Stimulated activated CD8-positive, alpha-beta memory T cell treated with anti-CD3 and anti-CD28 coated beads, Interleukin-15, amount 100 ng/mL, for 24 hours (primary cell): Measurements from ENCODE around the gene OR6B3.
"Not testable (repeated sequence)": the region's sequence is repeated elsewhere in the genome, so short reads cannot be mapped to it uniquely, and the experiment has no call there.

Experiments used
- DNase-seq: peaks from one replicate; pipeline ENCODE4 v3.0.0-alpha.2; 2020; ENCODE audit warnings: low read depth

The OR6B3 gene

DNA sequence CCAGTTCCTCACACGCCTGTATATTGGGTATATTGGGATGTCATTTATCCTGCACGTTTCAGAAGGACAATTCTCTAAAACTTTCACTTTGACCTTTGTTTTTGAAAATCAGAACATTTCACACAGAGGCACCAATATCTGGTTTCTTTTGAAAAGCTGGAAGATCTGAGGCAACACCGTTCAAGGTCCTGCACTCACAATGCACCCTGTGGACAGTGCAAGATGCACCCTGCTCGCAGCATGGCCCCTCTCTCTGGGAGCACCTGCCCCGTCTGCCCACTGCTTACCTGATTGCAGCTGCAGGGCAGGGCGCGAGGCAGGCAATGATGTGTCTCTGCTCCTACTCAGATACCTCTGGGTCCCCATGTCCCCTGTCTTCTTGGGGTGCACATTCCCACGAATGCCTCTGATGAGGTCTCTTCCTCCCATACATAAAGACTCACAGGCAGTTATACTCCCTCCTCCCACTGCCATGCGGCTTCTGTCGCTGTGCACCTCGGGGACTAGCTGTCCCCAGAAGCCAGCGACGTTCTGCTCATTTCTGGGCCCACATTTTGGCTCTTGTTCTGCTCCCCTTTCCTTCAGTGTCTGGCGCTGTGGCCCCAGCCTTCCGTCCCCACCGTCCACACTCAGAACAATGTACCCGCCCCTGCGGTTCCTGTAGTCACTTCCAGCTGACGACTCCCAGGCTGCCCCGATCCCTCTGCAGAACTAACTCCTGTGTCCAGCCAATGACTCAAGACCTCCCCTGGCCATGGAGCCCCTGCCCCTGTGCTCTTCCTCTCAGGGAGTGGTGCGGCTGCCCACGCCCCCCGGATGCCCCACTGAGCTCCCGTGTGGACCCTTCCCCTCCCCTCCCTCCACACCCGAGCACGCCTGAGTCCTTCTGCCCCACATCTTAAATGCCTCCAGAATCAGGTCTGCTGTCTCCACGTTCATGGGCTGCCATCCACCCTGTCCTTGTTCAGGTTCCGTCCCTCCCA, at the start of gene OR6B3:
Gene OR6B3 (minus strand): TSS at position 349 of the 983 bp plus-strand sequence.
- no peak for DNase-seq

DNA sequence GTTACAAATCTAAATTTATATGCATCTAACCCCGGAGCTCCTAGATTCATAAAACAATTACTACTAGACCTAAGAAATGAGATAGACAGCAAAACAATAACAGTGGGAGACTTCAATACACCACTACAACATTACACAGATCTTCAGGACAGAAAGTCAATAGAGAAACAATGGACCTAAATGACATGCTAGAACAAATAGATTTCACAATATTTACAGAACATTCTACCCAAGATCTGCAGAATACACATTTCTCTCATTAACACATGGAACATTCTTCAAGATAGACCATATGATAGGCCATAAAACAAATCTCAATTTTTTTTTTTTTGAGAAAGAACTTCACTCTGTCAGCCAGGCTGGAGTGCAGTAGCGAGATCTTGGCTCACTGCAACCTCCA, 45.0 kb upstream of the OR6B3 start:
- DNase-seq = no peak

- DNase-seq = no peak
Measured at GRCh38 chr2:240095556-240096523, 42.5 kb upstream of the OR6B3 start.

DNA sequence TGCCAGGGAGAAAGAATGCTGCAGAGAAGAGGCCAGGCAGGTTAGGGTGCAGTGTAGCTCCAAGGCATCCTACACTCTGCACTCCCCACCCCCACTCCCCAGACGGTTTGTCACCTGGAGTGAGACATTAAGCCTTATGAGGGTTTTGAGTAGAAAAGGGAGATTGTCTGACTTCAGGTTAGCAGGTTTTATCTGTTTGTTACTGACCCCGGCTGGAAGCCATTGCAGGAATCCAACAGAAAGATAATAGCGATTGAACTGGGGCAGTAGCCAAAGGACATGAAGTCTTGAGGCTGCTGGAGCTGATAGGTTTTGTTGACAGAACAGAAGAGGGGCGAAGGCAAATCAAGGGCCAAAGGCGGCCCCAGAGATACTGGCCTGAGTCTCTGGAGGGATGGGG, 36.0 kb upstream of the OR6B3 start:
- no peak for DNase-seq

- no peak for DNase-seq
Measured at GRCh38 chr2:240086563-240086962, 33.2 kb upstream of the OR6B3 start.

DNA sequence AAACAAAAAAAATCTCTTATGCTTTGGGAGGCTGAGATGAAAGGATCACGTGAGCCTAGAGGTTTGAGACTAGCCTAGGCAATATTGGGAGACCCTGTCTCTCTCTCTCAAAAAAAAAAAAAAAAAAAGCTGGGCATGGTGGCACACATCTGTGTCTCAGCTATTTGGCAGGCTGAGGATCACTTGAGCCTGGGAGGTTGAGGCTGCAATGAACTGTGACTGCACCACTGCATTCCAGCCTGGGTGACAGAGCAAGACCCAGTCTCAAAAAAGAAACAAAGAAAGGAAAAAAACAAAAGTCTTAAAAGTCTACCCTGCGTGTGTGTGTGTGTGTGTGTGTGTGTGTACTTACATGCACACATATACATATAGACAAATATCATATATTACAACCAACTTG, 25.3 kb upstream of the OR6B3 start:
- DNase-seq = no peak

DNA sequence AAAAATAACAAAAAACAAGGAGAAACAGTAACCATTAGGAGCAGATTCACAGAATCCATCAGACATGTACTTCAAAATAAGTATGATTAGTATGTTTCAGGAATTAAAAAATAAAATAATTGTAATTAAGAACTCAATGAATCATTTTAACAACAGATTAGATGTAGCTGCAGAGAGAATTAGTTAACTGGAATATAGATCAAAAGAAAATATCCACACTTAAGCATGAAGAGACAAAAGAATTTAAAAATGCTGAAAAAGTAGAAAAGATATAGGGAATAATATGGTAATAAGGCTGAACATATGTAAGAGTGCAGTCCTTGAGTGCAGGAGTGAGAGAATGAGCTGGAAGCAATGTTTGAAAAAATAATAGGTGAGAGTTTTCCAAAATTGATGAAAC, 24.1 kb upstream of the OR6B3 start:
- DNase-seq = no peak

- DNase-seq = no peak
Measured at GRCh38 chr2:240074545-240074944, 21.2 kb upstream of the OR6B3 start.

- DNase-seq = no peak
Measured at GRCh38 chr2:240070907-240071306, 17.6 kb upstream of the OR6B3 start.

DNA sequence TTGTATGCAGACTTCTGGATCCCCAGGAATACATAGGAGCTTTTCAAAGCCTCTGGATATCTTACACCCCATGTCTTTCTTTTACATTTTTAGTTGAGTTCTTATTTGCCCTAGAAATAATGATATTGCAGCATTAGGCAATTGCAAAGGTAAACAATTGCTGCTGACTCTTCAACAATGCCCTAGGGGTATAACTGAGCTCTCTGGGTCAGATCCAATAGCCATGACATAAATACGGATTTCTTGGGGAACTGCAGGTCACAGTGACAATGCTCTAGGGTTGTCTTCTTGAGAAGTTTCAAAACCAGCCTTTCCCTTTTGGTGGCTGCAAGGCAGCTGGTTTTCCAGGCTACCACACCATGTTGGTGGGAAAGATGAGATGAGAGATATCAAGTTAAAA, 16.5 kb upstream of the OR6B3 start:
- DNase-seq = no peak

DNA sequence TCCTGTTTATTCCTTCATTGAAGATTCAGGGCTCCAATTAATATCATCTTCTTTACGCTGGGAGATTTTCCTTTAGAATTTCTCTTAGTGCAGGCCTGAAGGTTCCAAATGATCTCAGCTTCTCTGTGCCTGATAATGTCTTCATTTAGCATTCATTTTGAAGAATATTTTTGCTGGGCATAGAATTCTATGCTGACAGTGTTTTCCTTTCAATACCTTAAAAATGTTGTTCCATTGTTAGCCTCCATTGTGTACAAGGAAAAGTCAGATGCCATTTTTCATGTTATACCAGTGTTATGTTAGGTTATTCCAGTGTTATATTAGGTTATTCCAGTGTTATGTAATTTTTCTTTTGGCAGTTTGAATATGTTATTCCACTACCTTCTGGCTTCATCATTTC, 14.9 kb upstream of the OR6B3 start:
- DNase-seq = no peak

DNA sequence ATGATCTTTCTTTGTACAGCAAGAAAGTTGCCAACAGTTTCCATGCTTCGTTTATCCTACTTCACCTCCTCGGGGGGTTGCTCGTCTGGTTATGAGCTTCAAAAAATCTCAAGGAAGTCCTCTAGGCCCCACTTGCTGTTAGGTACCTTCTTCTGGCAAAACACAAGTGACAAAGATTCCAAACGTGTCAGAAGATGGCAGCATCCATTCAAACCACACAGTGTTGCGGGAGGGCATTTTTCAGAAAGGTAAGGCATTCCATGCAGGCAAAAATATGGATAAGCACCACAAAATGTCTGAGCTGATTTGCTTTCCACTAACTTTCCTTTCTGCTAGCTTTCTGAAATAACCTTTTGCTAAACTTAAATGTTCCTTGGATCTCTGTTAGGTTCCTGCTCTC, 13.2 kb upstream of the OR6B3 start:
- DNase-seq = no peak

DNA sequence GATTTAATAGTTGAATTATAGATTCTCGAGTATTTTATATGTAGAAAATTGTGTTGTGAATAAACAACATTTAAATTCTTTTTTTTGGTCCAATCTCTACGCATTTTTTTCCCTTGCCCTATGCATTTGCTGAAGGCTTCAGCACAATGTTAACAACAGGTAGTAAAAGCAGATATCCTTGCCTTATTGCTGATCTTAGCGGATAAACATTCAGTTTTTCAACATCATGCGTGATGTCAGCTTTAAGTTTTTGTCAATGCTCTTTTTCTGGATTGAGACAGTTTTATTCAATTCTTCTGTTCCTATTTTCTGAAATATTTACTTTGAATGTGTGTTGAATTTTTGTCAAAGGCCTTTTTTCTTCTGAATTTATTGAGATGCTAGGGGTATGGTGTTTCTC, 11.6 kb upstream of the OR6B3 start:
- DNase-seq = no peak

GRCh38 chr2:240060977-240061591, 7.8 kb upstream of the OR6B3 start:
- no peak for DNase-seq

DNA sequence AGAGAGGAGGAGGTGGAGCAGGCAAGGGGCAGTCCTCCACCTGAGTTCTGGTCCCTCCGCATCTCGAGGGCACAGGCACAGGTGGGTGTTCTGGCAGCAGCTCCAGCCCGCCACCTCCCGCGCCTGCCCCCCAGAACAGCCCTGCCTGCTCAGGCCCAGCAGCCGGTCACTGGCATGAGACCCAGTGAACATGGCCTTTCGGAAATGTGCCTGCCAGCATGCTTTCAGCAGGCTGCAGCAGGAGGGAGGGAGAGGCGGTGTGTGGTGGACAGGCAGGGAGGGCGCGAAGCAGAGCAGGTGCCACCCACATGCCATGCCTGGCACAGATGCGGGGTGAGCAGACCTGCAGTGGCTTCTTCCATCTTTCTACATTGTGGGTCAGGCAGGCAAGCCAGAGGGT, 3.4 kb upstream of the OR6B3 start:
- DNase-seq = no peak

- no peak for DNase-seq
Measured at GRCh38 chr2:240055177-240055917, 2.0 kb upstream of the OR6B3 start.

GRCh38 chr2:240052524-240052923, 797 bp downstream of the OR6B3 start:
- DNase-seq = no peak

- no peak for DNase-seq
Measured at GRCh38 chr2:240051697-240052096, 1.6 kb downstream of the OR6B3 start.

- no peak for DNase-seq
Measured at GRCh38 chr2:240050278-240050677, 3.0 kb downstream of the OR6B3 start.

GRCh38 chr2:240048237-240048636, 5.1 kb downstream of the OR6B3 start:
- no peak for DNase-seq

GRCh38 chr2:240045098-240045497, 8.2 kb downstream of the OR6B3 start:
- no peak for DNase-seq

DNA sequence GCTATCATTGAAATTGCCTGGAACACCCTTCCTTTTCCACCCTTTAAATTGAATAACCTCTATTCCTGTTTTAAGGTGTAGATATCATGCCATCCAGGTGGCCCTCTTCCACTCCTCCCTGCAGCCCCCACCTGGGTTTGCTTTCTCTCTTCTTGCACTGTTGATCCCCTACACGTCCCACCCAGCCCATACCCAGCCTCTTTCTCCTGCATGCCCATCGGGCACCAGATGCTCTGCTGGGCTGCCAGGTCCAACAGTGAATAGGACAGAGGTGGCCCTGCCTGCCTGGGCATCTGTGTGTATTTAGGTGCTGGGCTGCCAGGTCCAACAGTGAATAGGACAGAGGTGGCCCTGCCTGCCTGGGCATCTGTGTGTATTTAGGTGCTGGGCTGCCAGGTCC, 9.2 kb downstream of the OR6B3 start:
- DNase-seq = not testable (repeated sequence)
